ENCODE results near the gene HMCES.
"Not testable (repeated sequence)": the region's sequence is repeated elsewhere in the genome, so short reads cannot be mapped to it uniquely, and the experiment has no call there.

Gene HMCES

DNA sequence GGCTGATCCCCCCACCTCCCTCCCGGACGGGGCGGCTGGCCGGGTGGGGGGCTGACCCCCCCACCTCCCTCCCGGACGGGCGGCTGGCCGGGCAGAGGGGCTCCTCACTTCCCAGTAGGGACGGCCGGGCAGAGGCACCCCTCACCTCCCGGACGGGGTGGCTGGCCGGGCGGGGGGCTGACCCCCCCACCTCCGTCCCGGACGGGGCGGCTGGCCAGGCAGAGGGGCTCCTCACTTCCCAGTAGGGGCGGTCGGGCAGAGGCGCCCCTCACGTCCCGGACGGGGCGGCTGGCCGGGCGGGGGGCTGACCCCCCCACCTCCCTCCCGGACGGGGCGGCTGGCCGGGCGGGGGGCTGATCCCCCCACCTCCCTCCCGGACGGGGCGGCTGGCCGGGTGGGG is 60.5 kb downstream of the HMCES start:
- DNase-seq (ENCODE audit: low read depth, low spot score); H3K4me3 ChIP-seq (ENCODE audit: low read length): not testable (repeated sequence)

- H3K4me3 ChIP-seq (ENCODE audit: low read length); DNase-seq (ENCODE audit: low read depth, low spot score): not testable (repeated sequence)
These were observed 61.2 kb downstream of the HMCES start for GRCh38 chr3:129339833-129340232.

DNA sequence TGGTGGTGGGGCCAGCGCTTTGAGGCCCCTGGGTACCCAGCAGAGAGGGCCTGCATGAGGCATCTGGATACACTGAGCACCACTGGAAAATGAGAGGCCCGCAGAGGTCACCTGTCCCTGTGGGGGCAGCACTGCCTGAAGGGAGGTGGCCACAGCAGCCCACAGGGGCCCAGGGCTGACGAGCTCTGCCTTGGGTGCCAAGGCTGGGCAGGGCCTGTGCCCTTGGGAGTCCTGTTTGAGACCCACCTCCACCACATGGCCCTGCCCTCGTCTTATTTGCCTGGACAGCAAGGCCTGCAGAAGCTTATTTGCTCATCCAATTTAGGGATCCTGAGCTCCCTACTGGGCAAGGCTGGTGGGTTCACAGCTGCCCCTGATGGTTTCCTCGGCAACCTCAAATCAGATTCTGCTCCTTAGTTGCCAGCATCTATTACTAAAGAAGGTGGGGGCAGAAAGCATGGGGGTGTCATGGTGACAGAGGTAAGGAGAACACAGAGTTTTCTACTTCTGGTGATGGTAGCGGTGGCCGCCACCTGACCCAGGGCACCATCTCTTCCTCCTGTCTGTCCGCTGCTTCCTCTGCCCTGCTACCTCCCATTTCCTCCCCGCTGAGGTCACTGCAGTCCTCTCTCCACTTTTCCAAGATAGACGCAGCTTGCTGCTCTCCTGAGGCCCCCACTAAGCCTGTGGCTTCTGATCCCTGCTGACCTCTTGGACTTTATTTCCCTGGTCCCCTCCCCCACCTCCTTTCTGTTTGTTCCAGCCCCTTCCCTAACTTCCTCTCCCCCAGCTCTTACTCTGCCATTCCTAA is 62.9 kb downstream of the HMCES start:
- H3K4me3 ChIP-seq (ENCODE audit: low read length), result no peak overlapping the region
- no peak for DNase-seq (ENCODE audit: low read depth, low spot score)

DNA sequence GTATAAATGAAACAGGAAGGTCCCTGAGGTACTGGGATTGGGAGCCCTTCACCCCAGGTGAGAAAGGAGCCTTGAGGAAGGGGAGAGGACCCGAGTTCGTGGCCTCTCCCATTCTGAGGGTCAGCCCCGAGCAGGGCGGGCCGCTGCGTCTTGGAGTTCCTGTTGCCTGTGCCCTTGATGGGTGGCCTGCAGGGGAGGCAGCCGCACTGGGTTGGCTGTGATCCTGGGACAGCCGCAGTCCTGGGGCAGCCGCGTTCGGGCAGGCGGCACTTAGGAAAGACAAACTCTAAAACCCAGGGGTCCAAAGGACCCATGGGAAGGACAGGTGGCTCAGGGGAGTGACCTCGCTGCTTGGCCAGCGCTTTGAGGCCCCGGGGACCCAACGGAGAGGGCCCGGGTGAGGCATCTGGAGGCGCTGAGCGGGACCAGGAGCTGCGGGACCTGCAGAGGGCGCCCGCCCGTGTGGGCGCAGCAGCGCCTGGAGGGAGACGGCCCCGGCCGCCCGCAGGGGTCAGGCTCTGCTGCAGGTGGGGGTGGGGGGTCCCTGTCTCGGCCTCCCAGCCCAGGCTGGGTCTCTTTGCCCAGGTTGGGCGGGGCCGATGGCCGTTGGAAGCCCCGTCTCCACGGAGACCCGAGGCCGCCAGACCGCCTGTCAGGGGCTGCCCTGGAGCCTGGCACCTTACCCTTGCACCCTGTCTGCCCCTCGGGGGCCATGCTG is 65.1 kb downstream of the HMCES start:
- no peak for DNase-seq (ENCODE audit: low read depth, low spot score)
- H3K4me3 ChIP-seq (ENCODE audit: low read length), result no peak overlapping the region

GRCh38 chr3:129344540-129345220 is 66.0 kb downstream of the HMCES start:
- H3K4me3 ChIP-seq (ENCODE audit: low read length), result no peak overlapping the region
- DNase-seq (ENCODE audit: low read depth, low spot score), result no peak

GRCh38 chr3:129345281-129345680 is 66.6 kb downstream of the HMCES start:
- H3K4me3 ChIP-seq (ENCODE audit: low read length), result no peak overlapping the region
- no peak for DNase-seq (ENCODE audit: low read depth, low spot score)

DNA sequence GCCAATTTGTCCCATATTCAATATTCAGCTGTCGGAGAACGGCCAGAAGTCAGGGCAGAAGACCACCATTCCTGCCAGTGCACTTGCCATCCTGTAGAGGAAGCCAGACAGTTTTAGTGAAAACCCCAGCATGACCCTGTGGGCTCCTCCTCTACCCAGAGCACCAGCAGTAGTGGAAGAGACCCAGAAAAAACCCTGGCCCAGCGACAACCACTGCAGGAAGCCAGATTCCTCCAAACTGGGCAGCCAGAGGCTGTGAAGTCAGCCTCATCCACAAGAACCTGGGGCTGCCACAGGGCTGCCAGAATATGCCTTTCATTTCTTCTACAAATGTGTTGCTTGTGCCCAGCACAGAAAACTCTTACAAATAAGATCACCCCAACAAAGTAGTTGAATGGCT is 67.3 kb downstream of the HMCES start:
- H3K4me3 ChIP-seq (ENCODE audit: low read length), result no peak overlapping the region
- DNase-seq (ENCODE audit: low read depth, low spot score), result no peak

DNA sequence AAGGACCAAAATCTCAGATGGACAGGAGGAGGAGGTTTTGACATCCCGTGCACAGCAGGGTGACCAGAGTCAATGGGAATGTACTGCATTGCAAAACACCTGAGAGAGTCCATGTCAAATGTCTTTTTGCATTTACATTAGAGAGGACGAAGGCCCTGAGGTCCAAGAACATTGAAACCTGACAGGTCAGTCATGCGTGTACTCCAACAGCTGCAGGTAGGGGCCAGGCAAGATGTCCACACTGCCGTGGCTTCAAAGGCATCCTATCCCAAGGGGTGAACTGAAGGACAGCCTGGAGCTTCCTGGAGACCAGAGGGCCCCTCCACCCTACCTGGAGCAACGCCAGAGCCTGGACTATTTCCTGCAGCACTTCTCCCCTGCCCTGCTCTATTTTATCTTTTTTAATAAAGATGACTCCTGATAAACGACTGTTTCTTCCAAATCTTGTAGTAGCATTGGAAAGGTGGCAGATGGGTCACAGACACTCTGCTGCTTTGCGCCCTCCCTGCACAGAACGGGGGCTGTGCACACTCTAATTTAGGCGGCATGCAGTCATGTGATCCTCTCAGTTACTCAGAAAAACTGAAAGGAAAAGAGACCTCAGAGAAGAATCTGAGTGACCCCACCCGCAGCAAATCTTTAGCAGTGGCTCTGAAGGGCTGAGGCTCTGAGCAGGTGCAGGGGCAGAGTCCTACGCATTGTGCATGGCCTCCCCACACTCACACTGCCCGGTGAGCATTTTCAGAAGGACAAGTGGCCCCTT is 68.2 kb downstream of the HMCES start:
- H3K4me3 ChIP-seq (ENCODE audit: low read length), result no peak overlapping the region
- no peak for DNase-seq (ENCODE audit: low read depth, low spot score)

- no peak overlapping the region for H3K4me3 ChIP-seq (ENCODE audit: low read length)
- DNase-seq (ENCODE audit: low read depth, low spot score), result no peak
These were observed 68.8 kb downstream of the HMCES start for GRCh38 chr3:129347458-129347845.

DNA sequence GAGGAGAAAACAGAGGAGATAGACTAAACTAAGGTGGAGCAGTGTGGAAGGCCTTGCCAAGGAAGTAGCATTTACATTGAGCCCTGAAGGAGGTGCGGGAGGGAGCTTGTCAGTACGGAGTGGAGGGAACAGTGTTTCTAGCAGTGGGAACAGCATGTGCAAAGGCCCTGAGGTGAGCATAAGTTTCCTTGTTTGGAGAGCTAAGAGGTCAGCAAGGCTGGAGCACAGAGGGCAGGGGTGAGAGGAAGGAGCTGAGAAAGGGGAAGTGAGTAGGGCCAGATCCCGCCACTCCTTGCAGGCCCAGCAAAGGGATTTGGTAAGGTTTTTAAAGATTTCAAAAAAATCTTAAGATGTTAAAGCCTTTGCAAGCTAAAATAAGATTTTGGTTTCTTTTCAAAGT is 70.1 kb downstream of the HMCES start:
- DNase-seq (ENCODE audit: low read depth, low spot score), result no peak
- H3K4me3 ChIP-seq (ENCODE audit: low read length), result no peak overlapping the region

DNA sequence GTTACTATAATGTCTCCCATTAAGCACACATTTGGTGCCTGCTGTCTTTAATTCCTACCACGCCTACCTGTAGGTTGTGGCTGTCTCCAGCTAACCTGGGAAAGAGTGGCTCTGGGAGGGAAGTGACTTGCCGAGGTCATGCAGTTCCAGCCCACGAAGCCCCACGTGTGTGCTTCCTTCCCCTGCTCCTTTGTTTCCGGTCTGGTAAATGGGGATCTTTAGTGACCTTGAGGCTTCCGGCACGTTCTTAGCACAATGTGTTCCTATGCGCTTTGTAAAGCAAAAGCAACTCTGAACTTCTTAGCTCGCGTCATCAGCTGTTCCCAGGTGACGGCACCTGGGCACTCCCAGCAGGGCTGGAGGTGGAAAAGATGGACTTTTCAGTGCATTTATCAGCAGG is 70.5 kb downstream of the HMCES start:
- not testable (repeated sequence) for DNase-seq (ENCODE audit: low read depth, low spot score); H3K4me3 ChIP-seq (ENCODE audit: low read length)

DNA sequence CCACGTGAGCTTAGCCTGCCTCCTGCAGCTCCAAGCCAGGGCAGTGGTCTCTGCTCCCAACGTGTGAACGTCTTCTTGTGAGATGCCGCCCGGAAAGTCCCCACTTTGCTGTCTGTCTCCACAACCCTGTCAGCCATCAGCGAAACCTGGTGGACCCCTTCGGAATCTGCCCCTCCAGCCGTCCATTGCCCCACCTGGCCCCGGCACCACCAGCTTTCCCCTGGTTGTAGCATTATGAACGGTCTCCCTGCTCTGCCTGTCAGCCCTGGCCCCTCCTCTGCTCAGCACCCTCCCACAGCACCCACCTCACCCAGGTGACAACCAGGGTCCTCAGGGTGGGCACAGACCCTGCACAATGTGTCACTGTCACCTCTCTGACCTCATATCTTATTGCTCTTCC is 71.1 kb downstream of the HMCES start:
- DNase-seq (ENCODE audit: low read depth, low spot score), result no peak
- H3K4me3 ChIP-seq (ENCODE audit: low read length), result no peak overlapping the region

- no peak for DNase-seq (ENCODE audit: low read depth, low spot score)
- no peak overlapping the region for H3K4me3 ChIP-seq (ENCODE audit: low read length)
These were observed 73.4 kb downstream of the HMCES start for GRCh38 chr3:129352045-129352444.

GRCh38 chr3:129352650-129353588 is 74.2 kb downstream of the HMCES start:
- no peak for DNase-seq (ENCODE audit: low read depth, low spot score)
- no peak overlapping the region for H3K4me3 ChIP-seq (ENCODE audit: low read length)

- DNase-seq (ENCODE audit: low read depth, low spot score), result no peak
- no peak overlapping the region for H3K4me3 ChIP-seq (ENCODE audit: low read length)
These were observed 74.9 kb downstream of the HMCES start for GRCh38 chr3:129353589-129353941.

Data from Jurkat, Clone E6-1 (cell line).